Effector CD8-positive, alpha-beta T cell (primary cell): ENCODE measurements around the gene SLC8A1.

Source experiments
- DNase-seq: peaks from one replicate; lab custom pipeline; 2025; lab: John Stamatoyannopoulos, UW
- total RNA-seq, 4 experiments: gene quantifications; one replicate each; lab custom pipeline; 2026; lab: John Stamatoyannopoulos, UW

Gene SLC8A1
- 0 to 0.80 (median 0.09) reads per million in 4 experiments for total RNA-seq

DNA sequence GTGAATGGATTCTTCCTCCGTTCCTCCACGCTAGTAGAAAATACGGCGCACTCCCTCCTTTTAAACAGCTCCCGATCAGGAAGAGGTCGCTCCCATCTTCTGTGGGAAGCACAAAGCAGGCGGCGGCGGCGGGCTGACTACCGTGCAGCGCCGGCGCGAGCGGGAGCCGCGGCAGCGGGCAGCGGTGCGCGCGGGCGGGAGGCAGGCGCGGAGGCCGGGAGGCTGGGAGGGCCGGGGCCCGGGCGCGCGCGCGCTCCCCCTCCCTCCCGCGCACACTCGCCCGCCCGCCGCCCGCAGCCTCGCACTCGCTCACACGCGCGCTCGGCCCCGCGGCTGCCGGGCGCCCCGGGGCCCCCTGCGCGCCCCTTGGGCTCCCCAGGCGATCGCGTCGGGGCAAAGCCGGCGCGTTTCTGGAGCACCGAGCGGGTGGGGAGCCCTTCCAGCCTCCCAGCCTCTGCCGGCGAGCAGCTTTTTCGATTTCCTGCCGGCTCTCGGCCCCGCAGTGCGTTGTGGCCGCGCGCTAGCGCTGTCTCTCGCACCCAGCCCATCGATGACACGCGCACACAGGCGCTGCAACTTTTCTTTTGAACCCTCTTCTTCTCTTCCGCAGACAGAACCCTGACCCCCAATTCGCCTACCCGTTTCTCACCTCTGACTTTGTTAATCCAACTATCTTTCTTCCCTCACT is at the start of gene SLC8A1:
Gene SLC8A1, minus strand, starts transcription at position 173 of the 688 bp plus-strand sequence.
- no peak for DNase-seq

DNA sequence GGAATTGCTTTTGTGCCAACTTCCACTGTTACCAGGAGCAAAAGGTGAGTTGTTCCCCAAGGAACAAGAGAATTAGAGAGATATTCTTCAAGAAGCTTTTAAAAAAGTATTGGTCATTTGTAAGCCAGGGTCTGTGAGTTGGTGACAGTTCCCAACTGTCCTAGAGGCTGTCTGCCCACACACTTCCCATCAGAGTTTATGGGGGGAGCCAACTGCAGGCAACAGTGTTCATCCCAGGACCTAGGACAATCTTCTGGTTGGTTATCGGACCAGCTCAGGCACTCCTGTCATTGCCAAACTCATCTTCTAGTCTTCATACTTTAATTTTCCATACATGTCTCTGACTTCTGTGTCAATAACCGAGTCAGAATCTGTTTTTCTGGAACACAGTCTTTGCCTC is 47.5 kb upstream of the SLC8A1 start:
- DNase-seq, result no peak

DNA sequence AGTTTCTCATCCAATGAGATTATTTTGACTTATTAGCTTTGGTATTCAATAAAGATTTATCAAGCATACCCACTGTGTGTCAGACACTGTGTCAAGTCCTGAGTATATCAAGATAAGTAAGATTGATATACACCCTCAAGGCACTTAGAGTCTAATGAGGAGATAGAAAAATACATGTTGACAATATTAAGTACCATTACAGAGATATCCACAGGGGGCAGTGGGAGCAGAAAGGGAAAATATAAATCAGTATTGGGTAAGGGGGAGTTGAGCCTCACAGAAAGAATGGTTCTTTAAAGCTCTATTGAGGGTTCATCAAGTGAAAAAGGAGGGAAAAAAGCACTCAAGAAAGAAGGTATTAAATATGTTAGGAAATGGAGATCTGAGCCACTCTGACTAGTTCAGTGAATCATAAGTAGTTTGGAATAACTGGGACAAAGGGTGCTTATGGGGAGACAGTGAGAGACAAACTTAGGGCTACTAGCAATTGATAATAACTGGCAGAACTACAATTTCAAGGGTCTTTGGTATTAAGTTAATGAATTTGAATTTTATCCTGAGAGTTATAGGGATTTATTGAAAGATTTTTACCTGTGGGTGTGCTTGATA is 45.5 kb upstream of the SLC8A1 start:
- no peak for DNase-seq

DNA sequence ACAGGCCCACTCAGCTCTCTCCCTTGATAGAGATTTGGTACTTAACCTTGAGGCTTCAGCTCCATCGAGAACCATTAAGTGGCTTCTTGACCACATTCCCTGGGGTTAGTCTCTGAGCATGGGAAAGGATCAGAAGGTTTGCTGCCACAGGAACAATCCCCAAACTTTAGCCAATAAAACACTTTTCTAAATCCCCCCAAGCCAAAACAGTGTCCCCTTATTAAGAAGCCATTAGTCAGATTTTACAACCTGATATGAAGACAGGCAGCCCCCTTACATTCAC is 37.7 kb upstream of the SLC8A1 start:
- no peak for DNase-seq

DNA sequence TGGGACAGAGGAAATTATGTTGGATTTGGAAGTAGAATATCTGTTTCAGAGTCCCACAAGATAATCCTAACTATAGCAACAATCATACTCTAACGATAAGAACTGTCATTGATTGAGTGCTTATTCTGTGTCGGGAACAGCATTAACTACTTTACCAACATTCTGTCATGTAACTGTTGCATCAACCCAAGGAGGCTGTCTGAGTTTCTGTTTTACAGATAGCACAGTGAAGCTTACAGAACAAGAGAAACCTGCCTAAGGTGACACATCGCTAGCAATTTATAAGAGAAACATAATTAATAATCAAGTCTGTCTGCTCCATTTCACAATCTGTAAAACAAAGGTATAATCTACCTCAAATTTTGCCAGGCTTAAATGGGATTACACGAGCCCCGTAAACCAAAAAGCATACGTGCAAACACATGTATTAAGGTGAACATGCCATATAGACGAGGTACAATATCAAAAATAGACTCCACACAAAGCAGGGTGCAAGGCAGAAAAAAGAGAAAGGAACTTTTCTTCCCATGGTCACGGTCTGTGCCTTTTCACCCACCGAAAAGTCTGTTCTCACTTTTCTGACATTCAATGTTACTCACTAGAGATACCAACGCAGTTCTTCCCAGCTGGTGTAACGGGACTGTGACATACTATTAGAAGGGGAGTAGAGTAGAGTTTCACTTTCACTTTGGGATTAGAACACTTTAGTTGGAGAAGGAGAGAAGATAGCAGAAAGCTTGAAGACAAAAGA is 37.2 kb upstream of the SLC8A1 start:
- no peak for DNase-seq

DNA sequence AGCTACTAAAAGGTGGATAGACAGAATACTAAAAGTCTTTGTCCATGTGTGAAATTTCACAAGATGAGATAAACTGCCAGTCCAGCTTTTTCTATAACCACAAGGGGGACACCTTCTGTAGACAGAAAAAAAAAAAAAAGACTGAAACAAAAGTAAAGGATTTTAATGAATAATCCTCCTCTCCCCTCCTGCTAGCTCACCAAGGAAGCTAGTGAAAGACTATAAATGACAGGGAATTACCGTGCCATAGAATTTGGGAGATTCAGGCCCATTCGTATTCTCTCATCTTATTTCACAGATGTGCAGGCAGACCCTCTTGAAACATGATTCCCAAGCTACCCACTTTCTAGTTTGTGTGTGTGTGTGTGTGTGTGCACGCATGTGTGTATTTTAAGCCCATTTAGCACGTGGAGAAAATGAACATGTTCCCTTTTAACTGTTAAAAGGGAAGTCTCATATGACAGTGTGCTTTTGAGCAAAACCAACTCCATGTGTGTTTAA is 36.3 kb upstream of the SLC8A1 start:
- DNase-seq, result no peak

DNA sequence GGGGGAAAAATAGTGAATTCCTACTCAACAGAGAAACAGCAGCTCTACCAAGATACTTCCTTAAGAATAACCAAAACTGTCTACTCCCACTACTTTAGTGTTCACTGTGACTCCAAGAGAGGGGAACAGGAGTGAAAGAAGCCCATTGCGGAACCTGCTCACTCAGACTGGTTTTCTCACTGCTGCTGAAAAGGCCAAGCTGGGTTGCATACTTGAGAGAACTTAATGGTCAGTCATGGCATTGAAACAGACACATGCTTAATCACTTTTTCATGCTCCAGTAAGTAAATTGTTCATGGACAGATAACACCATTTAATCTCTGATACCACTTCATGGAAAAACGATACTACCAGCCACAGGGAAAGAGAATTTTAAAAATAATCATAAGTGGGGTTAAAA is 35.7 kb upstream of the SLC8A1 start:
- no peak for DNase-seq

DNA sequence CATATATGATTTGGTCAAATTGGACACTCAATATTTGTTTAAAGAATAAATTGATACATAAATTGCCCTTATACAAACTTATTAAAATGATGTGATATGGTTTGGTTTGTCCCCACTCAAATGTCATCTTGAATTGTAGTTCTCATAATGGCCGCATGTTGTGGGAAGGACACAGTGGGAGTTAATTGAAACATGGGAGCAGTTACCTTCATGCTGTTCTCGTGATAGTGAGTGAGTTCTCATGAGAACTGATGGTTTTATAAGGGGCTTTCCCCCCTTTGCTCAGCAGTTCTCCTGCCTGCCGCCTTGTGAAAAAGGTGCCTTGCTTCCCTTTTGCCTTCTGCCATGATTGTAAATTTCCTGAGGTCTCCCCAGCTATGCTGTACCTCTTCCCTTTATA is 34.0 kb upstream of the SLC8A1 start:
- no peak for DNase-seq

DNA sequence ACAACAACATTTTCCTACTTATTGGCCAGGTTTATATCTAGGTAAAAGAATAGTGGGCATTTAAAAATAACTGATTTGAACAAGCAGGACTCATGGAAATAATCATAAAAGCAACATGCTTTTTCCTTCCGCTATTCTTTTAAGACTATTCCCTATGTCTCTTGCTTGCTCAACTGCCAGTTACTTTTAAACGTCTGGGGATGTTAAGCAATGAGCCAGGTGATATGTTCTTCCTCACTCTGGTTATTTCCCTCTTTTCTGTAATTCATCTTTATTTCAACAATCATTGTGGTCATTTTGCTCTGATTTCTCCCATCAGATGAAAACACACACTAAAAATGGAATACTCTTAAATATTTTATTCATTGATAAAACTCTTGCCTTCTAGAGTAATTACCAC is 33.4 kb upstream of the SLC8A1 start:
- no peak for DNase-seq

DNA sequence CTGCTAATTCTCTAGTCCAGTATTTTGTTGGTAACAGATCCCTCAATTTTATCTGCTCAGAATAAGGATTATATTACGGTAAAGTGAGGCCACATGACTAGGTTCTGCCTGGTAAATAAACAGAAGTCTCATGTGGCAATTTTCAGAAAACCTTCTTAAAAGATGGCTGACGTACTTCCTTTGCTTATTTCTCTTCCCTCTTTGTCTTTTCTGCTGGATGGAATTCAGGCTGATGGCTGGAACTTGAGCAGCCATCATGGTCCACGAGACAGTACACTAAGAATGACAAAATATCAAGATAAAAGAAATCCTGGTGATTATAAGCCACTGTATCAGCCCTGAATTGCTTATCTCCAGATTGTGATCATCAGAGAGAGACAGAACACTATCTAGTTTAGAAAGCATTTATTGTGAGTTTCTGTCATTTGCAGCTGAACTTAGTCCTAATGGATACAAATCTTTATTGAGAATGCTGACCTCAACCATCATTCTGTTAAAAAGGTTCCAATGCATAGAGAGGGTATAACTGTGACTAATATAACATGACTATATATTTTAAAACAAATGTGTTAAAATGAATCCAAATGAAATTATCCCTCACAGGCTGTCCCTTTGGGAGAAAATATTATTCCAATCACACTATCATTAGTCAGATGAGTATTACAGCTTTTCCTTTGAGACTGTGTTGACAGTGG is 31.8 kb upstream of the SLC8A1 start:
- no peak for DNase-seq

DNA sequence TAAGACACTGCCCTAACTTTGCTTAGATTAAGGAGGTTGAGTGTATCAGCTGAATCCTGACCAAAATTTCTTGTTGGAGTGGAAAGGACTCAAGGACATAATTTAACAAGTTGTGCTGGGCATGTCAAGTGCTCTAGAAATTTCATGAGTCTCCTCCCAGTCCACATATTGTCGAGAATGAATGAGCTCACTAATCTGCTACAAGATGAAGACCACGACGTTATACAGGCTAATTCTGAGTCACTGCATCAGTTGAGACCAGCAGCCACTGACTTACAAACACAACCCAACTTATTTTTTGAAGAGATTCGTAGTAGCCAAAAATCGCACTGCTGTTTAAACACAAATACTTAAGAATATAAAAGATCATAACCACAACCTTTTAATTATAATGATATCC is 28.7 kb upstream of the SLC8A1 start:
- DNase-seq, result no peak

DNA sequence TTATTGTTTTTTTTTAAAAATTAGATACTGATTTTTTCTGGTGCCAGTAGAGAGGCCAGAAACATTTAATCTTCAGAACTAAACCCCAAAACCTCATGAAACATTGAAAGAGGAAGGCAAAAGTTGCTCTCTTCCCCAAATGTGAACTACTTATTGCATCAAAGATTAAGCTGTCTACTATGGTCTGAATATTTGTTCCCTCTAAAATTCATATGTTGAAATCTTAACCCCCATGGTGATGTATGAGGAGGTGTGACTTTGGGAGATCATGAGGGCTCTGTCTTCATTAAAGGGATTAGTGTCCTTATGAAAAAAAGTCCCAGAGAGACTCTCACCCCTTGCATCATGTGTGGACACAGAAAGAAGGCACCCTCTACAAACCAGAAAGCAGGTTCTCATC is 28.2 kb upstream of the SLC8A1 start:
- DNase-seq, result no peak

DNA sequence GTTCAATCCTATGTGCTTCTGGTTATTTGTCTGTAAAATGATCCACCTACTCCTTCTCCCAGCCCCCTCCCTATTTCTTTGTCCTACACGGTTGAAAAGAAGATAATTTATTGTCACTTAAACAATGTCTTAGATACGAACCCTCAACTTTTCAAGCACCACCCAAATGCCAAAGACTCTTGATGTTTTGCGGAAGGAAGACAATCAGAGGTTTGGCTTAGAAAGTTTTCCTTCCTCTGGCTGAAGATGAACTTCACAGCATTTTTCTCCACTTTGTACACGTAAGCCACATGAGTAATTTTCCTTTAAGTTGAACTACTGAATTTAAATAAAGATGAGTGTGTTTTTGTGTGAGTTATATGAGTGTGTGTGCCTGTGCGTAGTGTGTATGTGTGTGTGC is 25.5 kb upstream of the SLC8A1 start:
- DNase-seq, result no peak

DNA sequence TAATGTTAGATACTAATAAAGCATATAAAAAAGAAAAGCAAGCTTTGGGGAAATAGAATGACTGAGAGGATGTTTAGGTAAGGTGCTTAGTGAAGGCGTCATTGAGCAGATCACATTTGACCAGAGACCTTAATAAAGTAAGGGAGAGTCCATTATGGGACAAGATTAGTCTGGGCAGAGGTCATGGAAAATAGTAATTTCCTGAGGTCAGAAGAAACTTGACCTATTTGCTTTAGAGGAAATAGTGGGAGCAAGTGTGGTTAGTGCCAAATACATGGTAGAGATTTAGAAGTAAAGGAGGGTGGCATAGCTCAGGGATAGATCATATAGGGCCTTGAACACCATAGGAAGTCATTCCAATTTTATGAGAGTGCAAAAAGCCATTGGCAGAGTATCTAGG is 24.5 kb upstream of the SLC8A1 start:
- no peak for DNase-seq

DNA sequence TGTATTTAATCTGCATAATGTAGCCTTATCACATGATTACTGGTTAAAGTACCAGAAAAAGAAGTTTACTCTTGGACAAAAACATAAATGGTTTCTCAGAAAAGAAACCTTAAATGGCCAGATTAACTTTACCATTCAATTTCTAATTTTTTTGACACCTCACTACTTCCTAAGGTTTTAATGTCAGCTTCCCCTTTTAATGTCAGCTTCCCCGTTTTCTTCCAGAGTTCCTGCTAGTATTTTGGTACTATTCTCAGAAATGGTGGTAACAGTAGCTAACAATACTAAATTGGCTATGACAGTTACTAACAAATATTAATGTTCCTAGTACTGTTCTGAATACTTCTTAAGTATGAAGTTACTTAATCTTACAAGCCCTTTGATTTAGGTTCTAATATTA is 22.4 kb upstream of the SLC8A1 start:
- DNase-seq, result no peak

DNA sequence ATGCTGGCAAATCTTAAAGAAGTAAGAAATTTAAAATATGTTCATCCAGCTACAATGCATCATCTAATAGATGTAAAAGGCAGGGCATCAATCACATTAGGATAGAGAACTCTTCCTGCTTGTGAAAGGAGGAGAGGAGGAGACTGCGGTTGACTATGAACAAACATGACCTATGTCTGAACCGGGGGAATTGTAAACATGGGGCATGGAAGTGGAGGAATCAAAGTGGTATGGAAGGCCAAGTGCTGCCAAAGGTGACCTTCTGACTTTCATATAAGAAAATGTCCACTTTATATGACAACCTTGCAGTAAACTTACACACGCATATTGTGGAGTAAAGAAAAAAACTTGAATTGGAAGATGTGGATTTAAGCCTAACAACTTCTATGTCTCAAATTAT is 20.0 kb upstream of the SLC8A1 start:
- DNase-seq, result no peak

DNA sequence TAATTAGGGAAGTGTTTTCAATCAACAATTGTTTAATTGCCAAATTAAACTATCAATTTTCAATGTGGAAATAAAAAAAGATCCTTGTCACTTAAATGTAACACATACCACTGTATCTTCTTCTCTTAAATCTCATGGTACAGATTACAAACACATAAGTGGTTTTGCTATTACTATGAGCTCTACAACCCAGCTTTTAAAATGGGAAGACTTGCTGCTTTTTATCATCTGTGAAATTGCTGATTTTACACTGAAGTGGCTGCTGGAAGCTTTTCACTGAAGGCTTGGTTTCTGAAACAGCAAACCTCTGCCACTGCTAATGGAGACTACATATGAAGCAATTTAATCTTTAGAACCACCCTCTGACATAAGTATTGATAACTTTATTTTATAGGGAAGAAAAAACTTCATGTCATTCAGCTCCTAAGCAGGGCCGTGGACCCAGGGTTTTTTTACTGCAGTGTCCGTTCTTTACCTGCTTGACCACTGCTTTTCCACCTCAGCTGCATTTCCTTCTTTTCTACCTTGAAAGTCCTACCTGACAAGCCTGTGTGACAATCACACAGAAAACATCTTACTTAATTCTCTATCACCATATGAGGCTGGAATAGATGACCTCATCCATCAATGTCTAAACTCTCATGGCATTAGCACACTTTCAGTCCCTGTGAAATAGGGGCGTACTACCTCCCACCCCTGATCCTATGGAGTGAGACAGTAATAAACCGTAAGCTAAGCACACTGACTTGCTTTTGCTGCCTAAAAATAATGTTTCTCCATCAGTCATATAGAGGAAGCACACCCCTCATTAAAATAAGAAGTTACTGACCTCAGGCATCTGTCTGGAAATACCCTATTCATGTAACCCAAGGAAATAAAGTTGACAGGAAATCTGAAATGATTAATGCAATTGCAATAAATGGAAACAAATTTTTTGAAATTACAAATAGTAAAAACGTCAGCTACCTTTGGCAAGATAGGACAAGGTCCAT is 19.2 kb upstream of the SLC8A1 start:
- no peak for DNase-seq

DNA sequence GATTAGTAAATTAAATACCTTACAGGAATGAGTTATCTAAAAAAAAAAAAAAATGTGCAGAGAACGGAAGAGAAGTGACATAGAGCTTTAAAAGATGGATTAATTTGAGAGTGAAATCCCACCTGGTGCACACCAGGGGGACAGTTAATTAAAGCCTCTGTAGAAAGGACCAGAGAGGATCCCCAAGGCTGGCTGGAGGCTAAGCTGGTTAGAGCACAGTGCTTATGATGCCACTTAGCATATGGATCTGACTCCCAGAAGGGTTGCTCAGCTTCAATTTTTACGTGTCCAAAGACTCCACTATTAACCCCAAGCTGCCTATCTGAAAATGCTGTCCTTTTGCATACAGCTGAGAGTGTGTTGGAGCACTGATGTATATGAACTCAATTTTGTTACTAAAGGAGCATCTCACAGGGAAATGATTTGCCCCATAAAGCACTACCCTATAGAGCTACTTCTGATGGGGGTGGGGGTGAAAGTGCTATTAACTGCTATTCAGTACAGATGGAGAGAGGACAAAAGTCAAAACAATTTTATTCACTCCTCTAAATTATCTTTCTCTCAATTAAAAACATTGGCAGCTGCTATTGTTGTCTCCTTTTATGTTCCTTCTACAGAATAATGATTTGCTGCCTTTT is 15.2 kb upstream of the SLC8A1 start:
- DNase-seq, result no peak

DNA sequence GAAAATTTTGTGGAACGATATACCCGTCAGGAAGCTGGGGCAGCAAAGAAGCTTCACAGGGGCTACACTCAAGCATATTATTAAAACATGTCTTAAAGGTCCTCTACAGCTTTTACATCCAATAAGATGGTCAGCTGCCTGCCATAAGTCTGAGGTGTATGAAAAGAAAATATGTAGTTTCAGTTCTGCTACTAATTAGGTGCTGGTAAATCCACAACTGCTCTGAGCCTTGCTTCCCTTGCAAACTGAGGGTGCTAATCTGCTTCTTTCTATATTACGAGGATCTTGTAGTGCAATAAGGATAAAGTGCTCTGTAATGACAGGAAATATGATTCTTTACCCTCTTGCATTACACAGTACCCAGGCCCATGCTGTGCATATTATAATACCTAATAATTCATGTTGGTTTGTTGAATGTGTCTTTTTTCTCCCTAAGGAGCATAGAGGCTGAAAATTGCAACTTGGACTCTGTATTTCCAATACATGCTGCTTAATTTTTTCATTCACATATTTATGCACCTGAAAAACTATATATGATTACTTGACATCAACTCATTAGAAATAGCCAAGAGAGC is 14.5 kb upstream of the SLC8A1 start:
- DNase-seq, result no peak

DNA sequence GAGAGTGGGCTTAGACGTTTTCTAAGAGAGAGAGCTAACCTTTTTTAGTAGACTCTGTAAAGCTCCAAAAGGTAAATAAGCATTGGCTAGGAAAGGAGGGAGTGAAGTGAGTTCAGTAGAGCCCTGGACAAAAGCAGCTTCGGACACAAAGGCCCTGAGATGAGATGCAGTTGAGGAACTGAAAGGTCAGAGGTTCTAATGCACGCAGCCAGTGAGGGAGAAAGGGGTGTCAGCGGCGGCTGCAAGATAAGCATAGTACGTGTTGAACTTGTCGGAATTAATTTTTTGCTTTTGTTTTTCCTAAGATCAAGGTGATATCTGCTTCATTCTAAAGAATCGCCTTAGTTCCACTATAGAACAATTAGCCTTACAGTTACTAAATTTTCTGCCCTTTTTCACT is 11.2 kb upstream of the SLC8A1 start:
- DNase-seq, result no peak
